Upper lobe of left lung (tissue), 6 donors: Measurements from ENCODE around the gene FOXP1. TPM values are rescaled to one million over a fixed set of nuclear protein-coding genes. Genes with fewer than 3 reads are reported as not detected.

Experiments
- ATAC-seq, 2 donors: fragments of 200-7000 bp; cut with Tn5 transposase; one replicate each; pipeline ENCODE4 v1.9.1; 2022; ENCODE audit warnings: mild to moderate bottlenecking in 2 of 2, moderate library complexity in 2 of 2; ENCODE audit not compliant: low FRiP score in 2 of 2
- DNase-seq, 2 donors: peaks; one replicate each; pipeline ENCODE4 v3.0.0-alpha.2; 2019 to 2020
- H3K27ac ChIP-seq, 4 donors: fragments of 200-600 bp; sonication (generic); one replicate each; pipeline ENCODE4 v1.5.1; 2016 to 2019
- H3K27me3 ChIP-seq, 4 donors: fragments of 200-600 bp; sonication (generic); one replicate each; pipeline ENCODE4 v1.5.1; 2017 to 2019
- H3K36me3 ChIP-seq, 4 donors: fragments of 200-600 bp; sonication (generic); one replicate each; pipeline ENCODE4 v1.5.1; 2016 to 2019
- H3K4me1 ChIP-seq, 4 donors: fragments of 200-600 bp; sonication (generic); one replicate each; pipeline ENCODE4 v1.5.1; 2018 to 2019
- H3K4me3 ChIP-seq, 4 donors: fragments of 200-600 bp; sonication (generic); one replicate each; pipeline ENCODE4 v1.5.1; 2017 to 2019; ENCODE audit warnings: mild to moderate bottlenecking in 2 of 4, moderate library complexity in 1 of 4
- H3K9me3 ChIP-seq, 4 donors: fragments of 200-600 bp; sonication (generic); one replicate each; pipeline ENCODE4 v1.5.1; 2018 to 2019
- EP300 ChIP-seq, 4 donors: sonication (generic); formaldehyde crosslinking; IDR thresholded peaks; one replicate each; pipeline ENCODE4 v1.5.1; 2017; ENCODE audit warnings: antibody characterized with exemption in 4 of 4, control low read depth in 2 of 4
- POLR2A ChIP-seq, 4 donors: fragments of 450-650 bp; IDR thresholded peaks; one replicate each; pipeline ENCODE4 v1.5.1; 2016 to 2017; ENCODE audit warnings: antibody characterized with exemption in 4 of 4, mild to moderate bottlenecking in 2 of 4
- POLR2AphosphoS5 ChIP-seq, 2 donors: sonication (generic); formaldehyde crosslinking; IDR thresholded peaks; one replicate each; pipeline ENCODE4 v1.5.1; 2017; ENCODE audit warnings: antibody characterized with exemption in 2 of 2
- WGBS, 2 donors: methylation state at CpG; one replicate each; pipeline ENCODE4 v1.1.5; 2017 to 2018; 5-methylcytosine and 5-hydroxymethylcytosine counted together
- total RNA-seq, 6 donors: library from RNA; depleted of rRNA in 4 of 6; stranded (reverse); fragments of >200 nt in 4 of 6; gene quantifications; one replicate each; pipeline versions ENCODE4 v1.1.0 to v1.2.1, GENCODE V29; 2016 to 2021
- TF ChIP-seq, protein P1 (sequence below), 6 experiments: fragments of 450-650 bp in 4 of 6; fragments of 200-600 bp in 2 of 6; sonication (generic) in 2 of 6; IDR thresholded peaks; one replicate each; pipeline ENCODE4 v1.5.1; 2016 to 2019; ENCODE audit warnings: antibody characterized with exemption in 6 of 6
- donor health status: DM: no; HTN: no; CAD: no; lungs with moderate emphysema.
- donor health status: DM: no; HTN: yes; CAD: no; lungs with severe emphysema.

Gene FOXP1
- total RNA-seq, 6 donors from 2014 or later, result 103 to 248 (median 134) TPM

DNA sequence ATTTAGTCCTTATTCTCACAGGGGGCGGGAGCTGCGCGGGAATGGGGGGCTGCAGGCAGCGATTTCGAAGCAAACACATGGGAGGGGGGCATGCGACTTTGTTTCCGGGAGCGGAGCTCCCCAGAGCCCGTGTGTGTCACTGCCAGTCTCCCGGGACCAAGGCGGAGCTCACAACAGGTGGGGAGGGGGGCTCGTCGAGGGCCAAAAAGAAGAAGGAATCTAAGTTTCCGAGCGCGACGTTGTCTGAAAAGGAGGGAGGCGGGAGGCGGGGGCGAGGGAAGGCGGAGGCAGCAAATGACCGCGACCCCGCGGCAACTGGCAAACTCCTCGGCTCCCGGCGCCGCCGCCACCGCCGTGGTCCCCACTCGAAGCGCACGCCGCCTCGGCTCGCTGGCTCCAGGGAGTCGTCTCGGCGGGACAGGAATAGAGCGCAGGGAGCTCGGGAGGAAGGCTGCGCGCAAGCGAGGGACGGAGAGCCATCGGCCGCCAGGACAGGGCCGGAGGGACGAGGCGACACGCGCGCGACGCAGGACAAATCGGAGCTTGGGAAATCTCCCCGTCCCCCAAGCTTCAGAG is 1.4 kb downstream of the FOXP1 start:
- peaks cover 27 to 37% (median 32%) of the 10 kb centered on the region in 4 donors for H3K4me1 ChIP-seq
- H3K9me3 ChIP-seq, result no peaks in the 10 kb centered on the region
- ATAC-seq (peak; percentile 48 to 66), DNase-seq (peak; percentile 66 to 92)
- no peaks in the 10 kb centered on the region for H3K36me3 ChIP-seq
- 1% methylated on average over 51 to 59 of the region's 59 CpGs for WGBS, 2 donors
- peak overlapping the region; percentile 78 to 87 (median 85) for H3K4me3 ChIP-seq
- peak in 1 of 4 donors; percentile 56 for TF ChIP-seq POLR2A (IDR thresholded peaks at IDR 0.05)
- TF ChIP-seq, protein P1, sequence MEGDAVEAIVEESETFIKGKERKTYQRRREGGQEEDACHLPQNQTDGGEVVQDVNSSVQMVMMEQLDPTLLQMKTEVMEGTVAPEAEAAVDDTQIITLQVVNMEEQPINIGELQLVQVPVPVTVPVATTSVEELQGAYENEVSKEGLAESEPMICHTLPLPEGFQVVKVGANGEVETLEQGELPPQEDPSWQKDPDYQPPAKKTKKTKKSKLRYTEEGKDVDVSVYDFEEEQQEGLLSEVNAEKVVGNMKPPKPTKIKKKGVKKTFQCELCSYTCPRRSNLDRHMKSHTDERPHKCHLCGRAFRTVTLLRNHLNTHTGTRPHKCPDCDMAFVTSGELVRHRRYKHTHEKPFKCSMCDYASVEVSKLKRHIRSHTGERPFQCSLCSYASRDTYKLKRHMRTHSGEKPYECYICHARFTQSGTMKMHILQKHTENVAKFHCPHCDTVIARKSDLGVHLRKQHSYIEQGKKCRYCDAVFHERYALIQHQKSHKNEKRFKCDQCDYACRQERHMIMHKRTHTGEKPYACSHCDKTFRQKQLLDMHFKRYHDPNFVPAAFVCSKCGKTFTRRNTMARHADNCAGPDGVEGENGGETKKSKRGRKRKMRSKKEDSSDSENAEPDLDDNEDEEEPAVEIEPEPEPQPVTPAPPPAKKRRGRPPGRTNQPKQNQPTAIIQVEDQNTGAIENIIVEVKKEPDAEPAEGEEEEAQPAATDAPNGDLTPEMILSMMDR (IDR thresholded peaks at IDR 0.05), result no peak
- H3K27ac ChIP-seq, result peak overlapping the region; percentile 88 to 99 (median 97)
- H3K27me3 ChIP-seq, result no peaks in the 10 kb centered on the region

DNA sequence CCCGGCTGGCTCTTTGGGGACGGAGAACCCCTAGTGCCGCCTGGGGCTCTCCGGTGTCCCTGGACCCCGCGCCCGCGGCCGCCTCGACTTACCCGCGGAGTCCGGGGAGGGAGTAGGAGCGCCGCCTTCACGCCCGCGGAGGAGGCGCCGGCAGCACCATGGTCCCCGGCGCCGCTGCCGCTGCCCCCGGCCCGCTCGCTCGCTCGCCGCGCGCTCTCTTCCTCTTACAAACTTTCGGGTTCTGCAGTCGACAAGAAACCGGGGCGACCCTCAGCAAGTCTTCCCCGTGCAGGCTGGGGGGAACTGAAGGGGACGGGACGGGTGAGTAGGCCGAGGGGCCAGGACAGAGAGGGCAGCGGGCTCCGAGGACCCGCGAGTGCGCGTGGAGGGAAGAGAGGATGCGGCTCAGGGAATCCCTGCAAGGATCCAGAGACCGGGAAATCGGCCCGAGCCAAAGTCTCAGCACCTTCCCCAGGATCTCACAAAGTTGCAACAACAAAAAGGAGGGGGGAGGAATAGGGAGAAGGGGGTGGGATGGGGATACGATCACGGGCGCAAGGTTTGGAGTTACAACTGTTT is 2.0 kb downstream of the FOXP1 start:
- DNase-seq, result peak; percentile 43 to 92

DNA sequence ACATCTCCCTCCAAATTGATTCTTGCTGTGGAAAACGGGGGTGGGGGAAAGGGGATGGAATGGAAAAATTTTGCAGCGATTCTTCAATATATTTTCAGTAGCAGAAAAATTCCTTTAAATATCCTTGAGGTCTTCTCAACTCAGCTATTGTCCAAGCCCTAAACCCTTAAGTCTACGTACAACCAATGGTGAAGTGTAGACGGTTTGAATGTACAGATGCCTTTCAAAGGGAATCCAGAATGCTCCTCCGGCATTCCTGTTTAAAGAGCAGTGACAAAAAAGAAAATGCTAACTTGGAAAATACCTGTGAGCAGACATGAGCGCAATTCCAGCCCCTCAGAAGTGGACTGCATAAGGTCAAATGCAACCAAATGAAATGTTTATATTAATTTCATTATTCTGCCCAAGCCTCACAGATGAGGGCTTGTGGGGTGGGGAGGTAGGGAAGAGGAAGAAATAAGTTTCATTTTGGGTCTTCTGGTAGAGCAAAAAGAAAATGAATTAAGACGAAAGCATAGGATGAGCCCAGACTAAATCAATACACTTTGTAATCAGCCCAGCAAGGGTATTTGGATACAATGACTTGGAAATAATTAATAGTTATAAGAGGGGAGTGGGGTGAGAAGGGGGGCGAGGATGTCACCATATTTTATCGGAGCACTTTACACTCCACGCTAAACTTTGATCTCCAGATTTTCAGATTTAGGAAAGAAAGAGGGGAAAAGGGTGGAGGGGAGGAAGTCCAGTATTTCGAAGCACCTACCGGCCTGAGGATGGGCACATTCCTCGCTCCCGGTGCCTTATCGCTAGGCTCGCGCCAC is 2.7 kb downstream of the FOXP1 start:
- 16% methylated on average over 17 of the region's 17 CpGs for WGBS, 2 donors
- ATAC-seq, result no peak
- Histone ChIP-seq H3K4me3 (peak overlapping the region; percentile 78 to 87 (median 85)), H3K9me3 (no peaks in the 10 kb centered on the region), H3K4me1 (peaks cover 26 to 38% (median 33%) of the 10 kb centered on the region in 4 donors), H3K27me3 (no peaks in the 10 kb centered on the region), H3K36me3 (no peaks in the 10 kb centered on the region), H3K27ac (peak overlapping the region; percentile 88 to 99 (median 97))
- TF ChIP-seq POLR2AphosphoS5 (IDR thresholded peaks at IDR 0.05) (no peak), EP300 (IDR thresholded peaks at IDR 0.05) (no peak), POLR2A (IDR thresholded peaks at IDR 0.05) (no peak)
- TF ChIP-seq, protein P1 (IDR thresholded peaks at IDR 0.05), result no peak
- no peak for DNase-seq

More for the DNA sequence above, 2.0 kb downstream of the FOXP1 start:
- peaks cover 31 to 42% (median 35%) of the 10 kb centered on the region in 4 donors for H3K4me1 ChIP-seq
- peak; percentile 31 to 38 for ATAC-seq
- H3K27me3 ChIP-seq, result no peaks in the 10 kb centered on the region
- no peaks in the 10 kb centered on the region for H3K9me3 ChIP-seq
- peak overlapping the region; percentile 88 to 99 (median 97) for H3K27ac ChIP-seq
- TF ChIP-seq EP300 (IDR thresholded peaks at IDR 0.05), result no peak
- TF ChIP-seq POLR2A (IDR thresholded peaks at IDR 0.05), result no peak
- TF ChIP-seq, protein P1 (IDR thresholded peaks at IDR 0.05), result no peak
- TF ChIP-seq POLR2AphosphoS5 (IDR thresholded peaks at IDR 0.05), result no peak
- no peaks in the 10 kb centered on the region for H3K36me3 ChIP-seq
- H3K4me3 ChIP-seq, result peak overlapping the region; percentile 78 to 87 (median 85)
- 0 to 1% methylated on average over 24 to 37 of the region's 53 CpGs for WGBS, 2 donors

DNA sequence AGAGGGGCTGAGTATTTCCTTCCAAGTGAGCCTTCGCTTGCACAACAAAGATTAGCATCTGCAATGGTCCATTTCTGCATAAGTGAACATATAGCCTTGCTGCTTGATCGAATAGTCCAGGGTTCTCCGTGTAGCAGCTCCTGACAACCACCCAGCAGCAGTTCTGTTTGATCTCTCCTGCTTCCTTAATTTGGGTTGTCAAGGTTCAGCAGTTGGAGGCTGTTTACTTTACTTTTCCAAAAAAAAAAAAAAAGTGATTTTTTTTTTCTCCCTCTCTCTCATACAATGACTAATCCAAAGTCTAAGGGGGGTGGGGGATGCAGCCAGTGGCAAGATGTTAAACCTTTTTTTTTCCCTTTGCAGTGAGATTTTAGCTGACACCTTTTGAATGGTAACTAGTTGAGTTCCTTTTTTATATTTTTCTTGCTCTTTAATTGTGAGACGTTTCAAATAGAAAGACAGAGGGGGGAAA is 3.6 kb downstream of the FOXP1 start:
- no peaks in the 10 kb centered on the region for H3K9me3 ChIP-seq
- ATAC-seq (no peak), DNase-seq (no peak)
- H3K4me3 ChIP-seq, result peak overlapping the region in 3 of 4 donors; percentile 84 to 87 (median 86)
- H3K36me3 ChIP-seq, result peaks cover 0 to 2% (median 0%) of the 10 kb centered on the region in 4 donors
- 17 to 40% methylated on average over 4 of the region's 4 CpGs for WGBS, 2 donors
- H3K4me1 ChIP-seq, result peaks cover 26 to 37% (median 31%) of the 10 kb centered on the region in 4 donors
- TF ChIP-seq POLR2AphosphoS5 (IDR thresholded peaks at IDR 0.05) (no peak), POLR2A (IDR thresholded peaks at IDR 0.05) (no peak), EP300 (IDR thresholded peaks at IDR 0.05) (no peak)
- TF ChIP-seq, protein P1 (IDR thresholded peaks at IDR 0.05), result no peak
- H3K27ac ChIP-seq, result peak overlapping the region; percentile 88 to 99 (median 97)
- H3K27me3 ChIP-seq, result no peaks in the 10 kb centered on the region
